Body of pancreas (tissue), 4 donors: ENCODE data around the gene JAKMIP2.

Experiments
- CTCF ChIP-seq, 7 experiments: fragments of 450-650 bp in 4 of 7; fragments of 200-600 bp in 3 of 7; sonication (generic) in 3 of 7; IDR thresholded peaks; one replicate each; pipeline ENCODE4 v1.5.1; 2016 to 2019; ENCODE audit warnings: antibody characterized with exemption in 7 of 7
- POLR2A ChIP-seq, 3 donors: fragments of 450-650 bp; IDR thresholded peaks; one replicate each; pipeline ENCODE4 v1.6.1; 2016; ENCODE audit warnings: antibody characterized with exemption in 3 of 3, mild to moderate bottlenecking in 2 of 3

- TF ChIP-seq POLR2A (IDR thresholded peaks at IDR 0.05) (no peak), CTCF (IDR thresholded peaks at IDR 0.05) (no peak)
These were observed 244.3 kb downstream of the JAKMIP2 start for GRCh38 chr5:147538236-147538635.
